Common myeloid progenitor, CD34-positive (primary cell): Measurements from ENCODE around the gene PPP1R12B.

Experiments
- CTCF ChIA-PET: fragments of 350-600 bp; sonication (Branson Sonifier 250); formaldehyde crosslinking; loops from one replicate; lab custom pipeline; 2021; ENCODE audit warnings: antibody characterized with exemption; lab: Charles Lee
- POLR2A ChIA-PET: fragments of 350-600 bp; sonication (Branson Sonifier 250); formaldehyde crosslinking; loops from one replicate; lab custom pipeline; 2021; ENCODE audit warnings: antibody characterized with exemption; lab: Charles Lee
- DNase-seq, 3 donors: peaks; one replicate each; pipeline versions ENCODE4 v3.0.0 to v3.0.0-alpha.2; 2013
- H3K27ac ChIP-seq, 2 experiments: 1 replicate in 1 of 2; 2 replicates in 1 of 2; pipeline ENCODE4 v1.7.0; 2013; ENCODE audit warnings: inconsistent platforms in 2 of 2, low read length in 2 of 2, mild to moderate bottlenecking in 2 of 2, low read depth in 1 of 2, moderate library complexity in 1 of 2; ENCODE audit not compliant: severe bottlenecking in 2 of 2, insufficient read depth in 1 of 2, poor library complexity in 1 of 2
- H3K27me3 ChIP-seq, 5 experiments: replicated peaks in 2 of 5; 1 replicate in 3 of 5; 2 replicates in 2 of 5; pipeline versions ENCODE4 v1.6.1 to v1.7.0; 2013; ENCODE audit warnings: low read length in 4 of 5, mild to moderate bottlenecking in 2 of 5, moderate library complexity in 2 of 5, inconsistent platforms in 1 of 5; ENCODE audit not compliant: insufficient read depth in 5 of 5, control insufficient read depth in 4 of 5
- H3K36me3 ChIP-seq, 4 experiments: 1 replicate in 2 of 4; 2 replicates in 2 of 4; pipeline versions ENCODE4 v1.6.1 to v1.7.0; 2013; ENCODE audit warnings: low read length in 3 of 4, control low read depth in 1 of 4, mild to moderate bottlenecking in 1 of 4; ENCODE audit not compliant: control insufficient read depth in 4 of 4, insufficient read depth in 4 of 4
- H3K4me1 ChIP-seq, 4 experiments: 1 replicate in 3 of 4; 2 replicates in 1 of 4; pipeline versions ENCODE4 v1.6.1 to v1.7.1; 2013; ENCODE audit warnings: low read length in 3 of 4, mild to moderate bottlenecking in 3 of 4, control low read depth in 1 of 4, inconsistent platforms in 1 of 4, moderate library complexity in 1 of 4; ENCODE audit not compliant: control insufficient read depth in 4 of 4, insufficient read depth in 4 of 4; ENCODE audit errors: control extremely low read depth in 1 of 4
- H3K4me3 ChIP-seq, 7 experiments: 1 replicate in 4 of 7; 2 replicates in 3 of 7; pipeline versions ENCODE4 v1.5.1 to v1.7.0; 2013; ENCODE audit warnings: mild to moderate bottlenecking in 7 of 7, low read length in 6 of 7, moderate library complexity in 6 of 7, inconsistent platforms in 2 of 7, low read depth in 2 of 7, control low read depth in 1 of 7; ENCODE audit not compliant: insufficient read depth in 4 of 7, control insufficient read depth in 1 of 7; ENCODE audit errors: extremely low read depth in 1 of 7
- H3K9me3 ChIP-seq, 5 experiments: 1 replicate in 4 of 5; 2 replicates in 1 of 5; pipeline versions ENCODE4 v1.6.1 to v1.7.1; 2013; ENCODE audit warnings: low read length in 4 of 5, mild to moderate bottlenecking in 2 of 5, inconsistent platforms in 1 of 5, low read depth in 1 of 5, moderate library complexity in 1 of 5; ENCODE audit not compliant: control insufficient read depth in 4 of 5, insufficient read depth in 2 of 5; ENCODE audit errors: control extremely low read depth in 1 of 5
- WGBS: methylation state at CpG from one replicate; pipeline ENCODE4 v1.1.5; 2013; ENCODE audit not compliant: insufficient coverage; 5-methylcytosine and 5-hydroxymethylcytosine counted together

PPP1R12B gene

GRCh38 chr1:202320081-202320405, 28.5 kb upstream of the PPP1R12B start:
- CTCF ChIA-PET = interaction anchor here (1.3 to 7.5 kb wide), 2 partner anchors 45 to 131 kb away, joined by 7 to 119 read pairs; partner anchors contain the start of gene LGR6
- H3K4me3 ChIP-seq = no peak overlapping the region
- H3K27ac ChIP-seq = no peak overlapping the region
- H3K9me3 ChIP-seq = no peaks in the 10 kb centered on the region
- H3K36me3 ChIP-seq = no peaks in the 10 kb centered on the region
- H3K27me3 ChIP-seq = peaks cover 0 to 13% (median 0%) of the 10 kb centered on the region in 5 experiments
- H3K4me1 ChIP-seq = no peaks in the 10 kb centered on the region
- POLR2A ChIA-PET = no interaction called here
- DNase-seq = no peak

GRCh38 chr1:202323731-202324130, 24.8 kb upstream of the PPP1R12B start:
- no peaks in the 10 kb centered on the region for H3K4me1 ChIP-seq
- H3K27me3 ChIP-seq = peaks cover 0 to 10% (median 0%) of the 10 kb centered on the region in 5 experiments
- no peak overlapping the region for H3K27ac ChIP-seq
- no peak overlapping the region for H3K4me3 ChIP-seq
- H3K9me3 ChIP-seq = no peaks in the 10 kb centered on the region
- DNase-seq = no peak
- H3K36me3 ChIP-seq = no peaks in the 10 kb centered on the region
- WGBS = 93% methylated on average over 2 of the region's 4 CpGs
- ChIA-PET POLR2A (no interaction called here), CTCF (interaction anchor here (0.9 to 7.1 kb wide), 6 partner anchors 7 to 139 kb away, joined by 3 to 24 read pairs (median 3); no protein-coding TSS in a partner anchor)

DNA sequence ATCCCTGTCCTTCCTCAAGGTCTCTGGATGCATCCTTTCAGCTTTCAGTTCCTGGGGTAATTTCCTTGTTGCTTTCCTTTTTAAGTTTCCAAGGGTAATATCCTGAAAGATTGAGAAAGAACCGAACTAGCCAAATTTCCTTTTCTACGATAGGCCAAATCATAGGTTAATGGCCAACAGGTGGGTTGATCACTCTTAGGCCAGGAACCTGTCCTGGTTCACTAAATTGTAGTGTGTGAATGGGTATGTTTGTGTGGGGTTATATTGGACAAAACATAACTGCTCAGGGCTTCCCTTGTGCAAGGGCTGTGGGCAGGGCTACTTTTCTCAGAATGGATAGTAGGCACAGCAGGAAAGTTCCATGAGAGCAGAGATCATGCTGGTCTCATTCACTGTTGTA, 23.9 kb upstream of the PPP1R12B start:
- H3K4me3 ChIP-seq = no peak overlapping the region
- no peak for DNase-seq
- H3K9me3 ChIP-seq = no peaks in the 10 kb centered on the region
- ChIA-PET CTCF (interaction anchor here (1.2 to 7.1 kb wide), 4 partner anchors 8 to 46 kb away, joined by 3 to 24 read pairs (median 4); no protein-coding TSS in a partner anchor), POLR2A (no interaction called here)
- no peaks in the 10 kb centered on the region for H3K4me1 ChIP-seq
- H3K27me3 ChIP-seq = peaks cover 0 to 7% (median 0%) of the 10 kb centered on the region in 5 experiments
- H3K27ac ChIP-seq = no peak overlapping the region
- peaks cover 0 to 5% (median 3%) of the 10 kb centered on the region in 4 experiments for H3K36me3 ChIP-seq
- WGBS = 100% methylated on average over 2 of the region's 2 CpGs

- Histone ChIP-seq H3K36me3 (peaks cover 16 to 54% (median 29%) of the 10 kb centered on the region in 4 experiments), H3K4me1 (no peaks in the 10 kb centered on the region), H3K4me3 (no peak overlapping the region), H3K27me3 (no peaks in the 10 kb centered on the region), H3K27ac (no peak overlapping the region), H3K9me3 (no peaks in the 10 kb centered on the region)
- no peak for DNase-seq
- POLR2A ChIA-PET = no interaction called here
- CTCF ChIA-PET = interaction anchor here (0.7 to 7.1 kb wide), 4 partner anchors 13 to 156 kb away, joined by 3 to 24 read pairs (median 5); partner anchors contain the start of gene LGR6
Measured at GRCh38 chr1:202329891-202330290, 18.6 kb upstream of the PPP1R12B start.

DNA sequence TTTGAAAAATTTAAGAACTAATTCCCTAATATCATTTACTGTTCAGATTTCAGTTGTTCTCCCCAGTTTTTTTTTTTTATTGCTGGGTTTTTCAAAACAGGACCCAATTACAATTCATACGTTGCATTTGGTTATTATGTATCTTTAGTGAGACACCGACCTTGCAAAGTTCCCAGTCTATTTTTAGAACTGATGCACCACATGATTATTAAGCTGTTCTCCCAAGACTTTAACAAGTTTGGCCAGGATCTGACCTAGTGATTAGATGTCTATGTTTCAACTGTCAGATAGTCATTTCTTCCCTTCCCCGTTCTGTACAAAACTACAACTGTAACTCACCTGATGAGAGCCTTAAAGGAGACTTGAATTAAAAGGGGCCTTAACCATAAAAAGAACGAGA, 14.6 kb upstream of the PPP1R12B start:
- no peak for DNase-seq
- POLR2A ChIA-PET = no interaction called here
- WGBS = no CpG with 5 or more reads among the region's 4 CpGs
- CTCF ChIA-PET = interaction anchor here (0.7 kb wide), 1 partner anchor 17 kb away, joined by 3 read pairs; no protein-coding TSS in a partner anchor
- Histone ChIP-seq H3K27me3 (no peaks in the 10 kb centered on the region), H3K36me3 (peaks cover 16 to 65% (median 34%) of the 10 kb centered on the region in 4 experiments), H3K4me3 (no peak overlapping the region), H3K4me1 (no peaks in the 10 kb centered on the region), H3K9me3 (no peaks in the 10 kb centered on the region), H3K27ac (no peak overlapping the region)

DNA sequence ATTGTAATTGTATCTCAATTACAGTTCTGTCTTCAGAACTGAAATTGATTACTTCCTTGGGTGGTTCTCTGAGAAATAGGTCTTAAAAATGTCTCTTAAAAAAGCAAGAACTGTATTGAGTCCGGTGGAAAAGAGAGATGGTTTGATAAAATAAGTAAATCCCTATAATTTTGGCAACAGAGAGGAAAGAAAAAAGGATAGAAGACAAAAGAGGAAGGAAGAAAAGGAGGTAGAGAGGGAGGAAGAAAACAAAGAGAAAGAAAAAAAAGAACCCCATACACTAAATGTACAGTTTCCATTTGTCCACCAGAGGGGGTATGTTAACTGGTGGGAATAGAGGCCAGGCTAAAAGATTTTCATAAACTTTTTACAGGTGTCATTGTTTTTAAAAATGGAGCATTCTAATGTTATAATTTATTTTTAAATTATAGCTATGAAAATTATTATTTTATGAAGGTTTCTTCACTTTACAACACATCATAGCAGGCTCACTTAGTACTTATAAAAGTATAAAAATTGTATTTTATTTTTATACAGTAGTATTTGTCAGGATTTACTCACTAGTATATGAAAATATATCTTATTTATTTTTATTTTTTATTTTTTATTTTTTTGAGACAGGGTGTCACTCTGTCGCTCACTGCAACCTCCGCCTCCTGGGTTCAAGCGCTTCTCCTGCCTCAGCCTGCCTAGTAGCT, 4.7 kb upstream of the PPP1R12B start:
- CTCF ChIA-PET = interaction anchor here (0.5 to 1.5 kb wide), 6 partner anchors 8 to 151 kb away, joined by 3 to 5 read pairs (median 3); partner anchors contain the start of gene LGR6
- peak; percentile 41 to 67 (median 65) for DNase-seq
- no peaks in the 10 kb centered on the region for H3K27me3 ChIP-seq
- peaks cover 2 to 24% (median 13%) of the 10 kb centered on the region in 4 experiments for H3K4me1 ChIP-seq
- H3K36me3 ChIP-seq = peaks cover 0 to under 1% (median 0%) of the 10 kb centered on the region in 4 experiments
- no peaks in the 10 kb centered on the region for H3K9me3 ChIP-seq
- peak overlapping the region in 1 of 7 experiments; percentile 61 for H3K4me3 ChIP-seq
- WGBS = 50% methylated on average over 2 of the region's 4 CpGs
- no peak overlapping the region for H3K27ac ChIP-seq
- POLR2A ChIA-PET = no interaction called here

- H3K4me3 ChIP-seq = peak overlapping the region in 5 of 7 experiments; percentile 13 to 99 (median 94)
- H3K27ac ChIP-seq = no peak overlapping the region
- no peaks in the 10 kb centered on the region for H3K27me3 ChIP-seq
- peaks cover 3 to 21% (median 14%) of the 10 kb centered on the region in 4 experiments for H3K4me1 ChIP-seq
- H3K36me3 ChIP-seq = peaks cover 0 to 2% (median 0%) of the 10 kb centered on the region in 4 experiments
- WGBS = 0% methylated on average over 1 of the region's 6 CpGs
- DNase-seq = no peak
- H3K9me3 ChIP-seq = no peaks in the 10 kb centered on the region
- CTCF ChIA-PET = interaction anchor here (1.0 kb wide), 1 partner anchor 53 kb away, joined by 3 read pairs; no protein-coding TSS in a partner anchor
- POLR2A ChIA-PET = interaction anchor here (0.8 kb wide), 1 partner anchor 12 kb away, joined by 3 read pairs; no protein-coding TSS in a partner anchor
Measured at GRCh38 chr1:202348005-202348508, 442 bp upstream of the PPP1R12B start.
